Smooth muscle cell (in vitro differentiated cells): ENCODE data around the gene OMA1. TPM values are rescaled to one million over a fixed set of nuclear protein-coding genes. Genes with fewer than 3 reads are reported as not detected.

Source experiments
- DNase-seq: peaks from one replicate; lab custom pipeline; 2025; ENCODE audit not compliant: unreplicated experiment; lab: John Stamatoyannopoulos, UW
- H2AFZ ChIP-seq: fragments of 200-600 bp; sonication (generic); 2 replicates; pipeline ENCODE4 v1.6.0; 2016; ENCODE audit warnings: antibody characterized with exemption, low read depth, mild to moderate bottlenecking
- H3F3A ChIP-seq: fragments of 200-600 bp; sonication (generic); 2 replicates; pipeline ENCODE4 v1.6.0; 2017; ENCODE audit warnings: antibody characterized with exemption, low read depth
- H3K27ac ChIP-seq: fragments of 200-600 bp; sonication (generic); 2 replicates; pipeline ENCODE4 v1.5.1; 2016; ENCODE audit warnings: low read depth, mild to moderate bottlenecking
- H3K27me3 ChIP-seq: fragments of 200-600 bp; sonication (generic); 2 replicates; pipeline ENCODE4 v1.6.1; 2016; ENCODE audit warnings: low read depth, mild to moderate bottlenecking
- H3K36me3 ChIP-seq: fragments of 200-600 bp; sonication (generic); 2 replicates; pipeline ENCODE4 v1.5.1; 2016; ENCODE audit warnings: low read depth
- H3K4me1 ChIP-seq: fragments of 200-600 bp; sonication (generic); 2 replicates; pipeline ENCODE4 v1.5.1; 2016; ENCODE audit warnings: low read depth
- H3K4me2 ChIP-seq: fragments of 200-600 bp; sonication (generic); 2 replicates; pipeline ENCODE4 v1.6.0; 2016; ENCODE audit warnings: mild to moderate bottlenecking
- H3K4me3 ChIP-seq: fragments of 200-600 bp; sonication (generic); 2 replicates; pipeline ENCODE4 v1.5.1; 2016; ENCODE audit warnings: mild to moderate bottlenecking
- H3K79me2 ChIP-seq: fragments of 200-600 bp; sonication (generic); 2 replicates; pipeline ENCODE4 v1.6.0; 2016; ENCODE audit warnings: low read depth, mild to moderate bottlenecking
- H3K9ac ChIP-seq: fragments of 200-600 bp; sonication (generic); 2 replicates; pipeline ENCODE4 v1.6.0; 2016; ENCODE audit warnings: low read depth
- H3K9me3 ChIP-seq: fragments of 200-600 bp; sonication (generic); replicated peaks from 2 replicates; pipeline ENCODE4 v1.5.1; 2016; ENCODE audit warnings: low read depth
- H4K20me1 ChIP-seq: fragments of 200-600 bp; sonication (generic); 2 replicates; pipeline ENCODE4 v1.6.0; 2016; ENCODE audit warnings: low read depth
- WGBS: methylation state at CpG from one replicate; pipeline ENCODE4 v1.1.7; 2016; ENCODE audit warnings: low lambda C conversion rate; 5-methylcytosine and 5-hydroxymethylcytosine counted together
- polyA plus RNA-seq: library from polyadenylated mRNA; unstranded; fragments of >200 nt; fragmentation: Nextera tagmentation; extraction: Ambion mirVana; gene quantifications from 2 replicates; pipeline ENCODE4 v1.2.1, GENCODE V29; 2016
- total RNA-seq: library from RNA; depleted of rRNA; stranded (reverse); fragments of >200 nt; gene quantifications from 2 replicates; pipeline ENCODE4 v1.2.3, GENCODE V29; 2014
- TF ChIP-seq, protein P1 (sequence below): fragments of 200-600 bp; sonication (generic); IDR thresholded peaks from 2 replicates; pipeline ENCODE4 v1.5.1; 2017; ENCODE audit warnings: borderline replicate concordance, mild to moderate bottlenecking, antibody characterized with exemption; ENCODE audit not compliant: insufficient read depth, poor library complexity, severe bottlenecking

The OMA1 gene
- total and polyA plus RNA-seq, 2 experiments from 2014 or later, result 4.4 to 12.5 TPM

GRCh38 chr1:58466630-58467241 lies 79.8 kb downstream of the OMA1 start:
- no peak for DNase-seq
- TF ChIP-seq, protein P1, sequence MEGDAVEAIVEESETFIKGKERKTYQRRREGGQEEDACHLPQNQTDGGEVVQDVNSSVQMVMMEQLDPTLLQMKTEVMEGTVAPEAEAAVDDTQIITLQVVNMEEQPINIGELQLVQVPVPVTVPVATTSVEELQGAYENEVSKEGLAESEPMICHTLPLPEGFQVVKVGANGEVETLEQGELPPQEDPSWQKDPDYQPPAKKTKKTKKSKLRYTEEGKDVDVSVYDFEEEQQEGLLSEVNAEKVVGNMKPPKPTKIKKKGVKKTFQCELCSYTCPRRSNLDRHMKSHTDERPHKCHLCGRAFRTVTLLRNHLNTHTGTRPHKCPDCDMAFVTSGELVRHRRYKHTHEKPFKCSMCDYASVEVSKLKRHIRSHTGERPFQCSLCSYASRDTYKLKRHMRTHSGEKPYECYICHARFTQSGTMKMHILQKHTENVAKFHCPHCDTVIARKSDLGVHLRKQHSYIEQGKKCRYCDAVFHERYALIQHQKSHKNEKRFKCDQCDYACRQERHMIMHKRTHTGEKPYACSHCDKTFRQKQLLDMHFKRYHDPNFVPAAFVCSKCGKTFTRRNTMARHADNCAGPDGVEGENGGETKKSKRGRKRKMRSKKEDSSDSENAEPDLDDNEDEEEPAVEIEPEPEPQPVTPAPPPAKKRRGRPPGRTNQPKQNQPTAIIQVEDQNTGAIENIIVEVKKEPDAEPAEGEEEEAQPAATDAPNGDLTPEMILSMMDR, result no peak

DNA sequence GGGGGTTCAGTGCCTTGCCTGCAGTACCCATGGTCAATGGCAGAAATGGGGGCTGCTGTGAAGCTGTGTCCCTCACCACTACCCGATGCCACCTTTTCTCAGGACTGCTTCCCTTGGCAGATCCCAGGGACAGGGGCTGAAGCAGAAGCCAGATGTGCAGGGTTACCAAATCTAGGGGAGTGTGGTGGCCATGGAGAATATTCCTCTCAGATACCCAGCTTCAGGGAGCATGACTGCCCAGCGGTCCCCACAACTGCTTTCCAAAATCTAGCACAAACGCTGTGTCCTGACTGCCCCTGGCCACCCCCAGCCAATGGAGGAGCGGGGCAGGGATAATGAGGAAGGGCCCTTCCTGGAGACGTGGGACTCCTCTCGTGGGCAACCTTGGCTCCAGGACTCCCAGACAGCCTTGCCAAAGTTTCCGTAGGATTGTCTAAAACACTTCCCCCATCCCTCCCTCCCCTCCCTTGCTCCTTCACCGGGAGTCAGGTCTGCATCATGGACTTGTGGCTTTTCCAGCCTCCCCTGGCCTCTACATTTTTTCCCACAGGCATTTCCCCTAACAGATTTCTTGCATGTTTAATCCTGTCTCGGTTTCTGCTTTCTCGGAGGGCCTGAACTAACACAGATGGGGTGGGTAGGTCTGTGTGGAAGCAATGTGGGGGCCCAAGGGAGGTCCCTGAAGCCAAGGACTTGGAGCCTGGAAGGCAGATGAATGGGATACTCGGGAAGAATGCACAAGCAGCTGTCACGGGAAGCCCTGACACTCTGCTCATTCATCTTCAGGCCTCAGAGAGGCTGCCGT lies 80.5 kb downstream of the OMA1 start:
- Histone ChIP-seq H3K4me2 (peak overlapping the region; percentile 66), H3K4me3 (no peak overlapping the region), H3K36me3 (no peaks in the 10 kb centered on the region), H3K4me1 (no peaks in the 10 kb centered on the region), H3F3A (no peaks in the 10 kb centered on the region), H4K20me1 (no peaks in the 10 kb centered on the region), H3K9ac (no peak overlapping the region), H3K27ac (no peak overlapping the region), H3K79me2 (no peaks in the 10 kb centered on the region), H3K27me3 (no peaks in the 10 kb centered on the region), H2AFZ (no peak overlapping the region), H3K9me3 (no peaks in the 10 kb centered on the region)
- WGBS, result 44% methylated on average over 11 of the region's 13 CpGs
- TF ChIP-seq, protein P1, result no peak
- no peak for DNase-seq

More at GRCh38 chr1:58466630-58467241, 79.8 kb downstream of the OMA1 start:
- Histone ChIP-seq H4K20me1 (no peaks in the 10 kb centered on the region), H3F3A (no peaks in the 10 kb centered on the region), H3K9ac (no peak overlapping the region), H3K79me2 (no peaks in the 10 kb centered on the region), H3K36me3 (no peaks in the 10 kb centered on the region), H3K27ac (no peak overlapping the region), H3K4me3 (no peak overlapping the region), H3K27me3 (no peaks in the 10 kb centered on the region), H3K4me1 (no peaks in the 10 kb centered on the region), H2AFZ (no peak overlapping the region), H3K9me3 (no peaks in the 10 kb centered on the region), H3K4me2 (peak overlapping the region; percentile 66)
- WGBS, result 79% methylated on average over 6 of the region's 6 CpGs

- no peak overlapping the region for H2AFZ ChIP-seq
- H3K79me2 ChIP-seq, result no peaks in the 10 kb centered on the region
- no peaks in the 10 kb centered on the region for H3F3A ChIP-seq
- DNase-seq, result no peak
- no peak overlapping the region for H3K27ac ChIP-seq
- TF ChIP-seq, protein P1, result no peak
- H3K9me3 ChIP-seq, result no peaks in the 10 kb centered on the region
- H3K4me1 ChIP-seq, result no peaks in the 10 kb centered on the region
- WGBS, result 83% methylated on average over 6 of the region's 6 CpGs
- H3K9ac ChIP-seq, result no peak overlapping the region
- no peaks in the 10 kb centered on the region for H3K36me3 ChIP-seq
- H3K4me3 ChIP-seq, result no peak overlapping the region
- H4K20me1 ChIP-seq, result no peaks in the 10 kb centered on the region
- no peak overlapping the region for H3K4me2 ChIP-seq
- no peaks in the 10 kb centered on the region for H3K27me3 ChIP-seq
Observed at GRCh38 chr1:58465176-58465575, 81.3 kb downstream of the OMA1 start.
